ENCODE data around the gene NBAS. TPM values are rescaled to one million over a fixed set of nuclear protein-coding genes. Genes with fewer than 3 reads are reported as not detected.

Gene NBAS
- total and polyA plus RNA-seq, 2 of the 13 experiments (the other 11 are each of a cell fraction or from before 2014, with no cell fraction given) = 33.6 to 58.7 TPM

- no peak for TF ChIP-seq ZBTB40 (IDR thresholded peaks at IDR 0.05)
- TF ChIP-seq ZBTB40 (CRISPR knock-in tag; IDR thresholded peaks at IDR 0.05) = no peak
- TF ChIP-seq ZBTB1 (CRISPR knock-in tag; IDR thresholded peaks at IDR 0.05; ENCODE audit: borderline replicate concordance) = no peak
- TF ChIP-seq DNMT3B (CRISPR knock-in tag; conservative IDR thresholded peaks at IDR 0.05) = no peak
- peak; percentile 21; the same call in 1 of the 2 replicates for TF ChIP-seq ISL2 (CRISPR knock-in tag; IDR thresholded peaks at IDR 0.05)
- no peak for TF ChIP-seq XRCC5 (optimal IDR thresholded peaks at IDR 0.05; ENCODE audit: low read length)
- no peak for TF ChIP-seq ZFYVE20 (CRISPR knock-in tag; IDR thresholded peaks at IDR 0.05; ENCODE audit: borderline replicate concordance, low read depth)
- no peak for TF ChIP-seq ETS1 (CRISPR knock-in tag; IDR thresholded peaks at IDR 0.05)
- TF ChIP-seq ZNF703 (CRISPR knock-in tag; IDR thresholded peaks at IDR 0.05; ENCODE audit: borderline replicate concordance) = no peak
- TF ChIP-seq SALL1 (CRISPR knock-in tag; IDR thresholded peaks at IDR 0.05) = peak; percentile 43; the same call in 1 of the 2 replicates
- TF ChIP-seq RXRB (CRISPR knock-in tag; IDR thresholded peaks at IDR 0.05; ENCODE audit: borderline replicate concordance) = peak; percentile 49; the same call in 1 of the 2 replicates
- peak; percentile 90 for TF ChIP-seq HOMEZ (CRISPR knock-in tag; IDR thresholded peaks at IDR 0.05; ENCODE audit: low read depth)
- TF ChIP-seq HDAC1 (CRISPR knock-in tag; IDR thresholded peaks at IDR 0.05) = 0 out of 2 replicates have a peak, but pooled peaks have one; percentile 28
- peak; percentile 70; the same call in 1 of the 2 replicates for TF ChIP-seq ZNF331 (CRISPR knock-in tag; IDR thresholded peaks at IDR 0.05)
- no peak for TF ChIP-seq ZNF496 (CRISPR knock-in tag; IDR thresholded peaks at IDR 0.05; ENCODE audit: insufficient replicate concordance)
- no peak for TF ChIP-seq AHR (CRISPR knock-in tag; IDR thresholded peaks at IDR 0.05)
Observed at GRCh38 chr2:15435474-15435873, 125.7 kb downstream of the NBAS start (continued).

Data from HepG2 (cell line).